Adrenal gland (tissue), 5 donors: ENCODE data around the gene CELF2.

ENCODE experiments used
- CTCF ChIP-seq, 6 experiments: fragments of 450-650 bp in 4 of 6; fragments of 200-600 bp in 2 of 6; sonication (generic) in 1 of 6; IDR thresholded peaks; 1 replicate in 5 of 6; 2 replicates in 1 of 6; pipeline versions ENCODE4 v1.5.1 to v1.8.0; 2016 to 2021; ENCODE audit warnings: antibody characterized with exemption in 6 of 6, mild to moderate bottlenecking in 2 of 6, moderate library complexity in 1 of 6
- POLR2A ChIP-seq, 2 donors: fragments of 450-650 bp; IDR thresholded peaks; one replicate each; pipeline ENCODE4 v1.6.1; 2017; ENCODE audit warnings: antibody characterized with exemption in 2 of 2, mild to moderate bottlenecking in 2 of 2, moderate library complexity in 1 of 2
- donor health status: DM: no; HTN: no; CAD: no.

- TF ChIP-seq CTCF (IDR thresholded peaks at IDR 0.05) (no peak), POLR2A (IDR thresholded peaks at IDR 0.05) (no peak)
Measured at GRCh38 chr10:11180228-11180627, 162.6 kb downstream of the CELF2 start.
